HUES48 (cell line): ENCODE measurements around the gene PALD1.

Experiments used
- H3K27ac ChIP-seq: one replicate; pipeline ENCODE4 v1.7.0; 2013; ENCODE audit warnings: low read depth, low read length, inconsistent platforms
- H3K27me3 ChIP-seq: 2 replicates; pipeline ENCODE4 v1.6.1; 2013; ENCODE audit warnings: mild to moderate bottlenecking, low read length; ENCODE audit not compliant: control insufficient read depth, insufficient read depth
- H3K36me3 ChIP-seq: 2 replicates; pipeline ENCODE4 v1.6.1; 2013; ENCODE audit warnings: low read length; ENCODE audit not compliant: control insufficient read depth, insufficient read depth
- H3K4me1 ChIP-seq: 2 replicates; pipeline ENCODE4 v1.6.1; 2013; ENCODE audit warnings: mild to moderate bottlenecking, low read length; ENCODE audit not compliant: control insufficient read depth, insufficient read depth
- H3K4me3 ChIP-seq: 2 replicates; pipeline ENCODE4 v1.5.1; 2013; ENCODE audit warnings: mild to moderate bottlenecking, low read depth, low read length
- H3K9ac ChIP-seq: 2 replicates; pipeline ENCODE4 v1.6.1; 2013; ENCODE audit warnings: mild to moderate bottlenecking, low read depth, low read length, moderate library complexity
- H3K9me3 ChIP-seq: 2 replicates; pipeline ENCODE4 v1.6.1; 2013; ENCODE audit warnings: low read length; ENCODE audit not compliant: control insufficient read depth, insufficient read depth

PALD1 gene

DNA sequence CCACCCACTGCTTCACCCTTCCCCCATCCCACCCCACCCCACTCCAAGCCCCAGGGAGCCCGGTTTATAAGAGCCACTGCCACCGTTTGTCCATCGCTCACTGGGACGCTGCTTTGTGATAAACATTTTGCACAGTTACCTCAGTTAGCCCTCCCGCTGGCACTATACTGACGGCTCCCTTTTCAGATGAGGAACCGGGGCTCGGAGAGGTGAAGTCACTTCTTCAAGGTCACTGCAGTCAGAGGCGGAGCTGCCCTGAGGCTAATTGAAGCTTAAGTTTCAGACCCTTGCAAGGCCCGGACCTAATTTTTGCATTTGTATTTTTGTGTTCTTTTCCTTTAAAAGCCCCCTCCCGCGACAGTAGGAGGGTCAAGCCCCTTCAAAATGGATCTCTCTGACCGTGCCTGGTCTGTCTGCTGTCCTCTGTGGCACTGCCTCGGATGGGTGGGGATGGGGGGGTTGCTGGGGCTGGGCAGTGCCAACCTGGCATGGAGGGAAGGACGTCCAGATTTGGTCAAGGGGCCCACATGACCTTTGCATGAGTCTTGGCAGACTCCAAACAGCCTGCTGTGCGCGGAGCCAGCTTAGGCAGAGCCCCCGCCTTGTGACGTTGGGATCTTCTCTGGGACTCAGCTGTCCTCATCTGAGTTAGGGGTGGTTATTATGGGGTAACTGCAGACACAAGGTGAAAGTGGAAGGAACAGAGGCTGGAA lies 19.4 kb upstream of the PALD1 start:
- H3K36me3 ChIP-seq, result no peaks in the 10 kb centered on the region
- no peaks in the 10 kb centered on the region for H3K9me3 ChIP-seq
- H3K4me3 ChIP-seq, result peak overlapping the region; percentile 61
- H3K27me3 ChIP-seq, result peaks cover 65% of the 10 kb centered on the region
- H3K4me1 ChIP-seq, result peaks cover 34% of the 10 kb centered on the region
- no peak overlapping the region for H3K9ac ChIP-seq
- no peak overlapping the region for H3K27ac ChIP-seq

DNA sequence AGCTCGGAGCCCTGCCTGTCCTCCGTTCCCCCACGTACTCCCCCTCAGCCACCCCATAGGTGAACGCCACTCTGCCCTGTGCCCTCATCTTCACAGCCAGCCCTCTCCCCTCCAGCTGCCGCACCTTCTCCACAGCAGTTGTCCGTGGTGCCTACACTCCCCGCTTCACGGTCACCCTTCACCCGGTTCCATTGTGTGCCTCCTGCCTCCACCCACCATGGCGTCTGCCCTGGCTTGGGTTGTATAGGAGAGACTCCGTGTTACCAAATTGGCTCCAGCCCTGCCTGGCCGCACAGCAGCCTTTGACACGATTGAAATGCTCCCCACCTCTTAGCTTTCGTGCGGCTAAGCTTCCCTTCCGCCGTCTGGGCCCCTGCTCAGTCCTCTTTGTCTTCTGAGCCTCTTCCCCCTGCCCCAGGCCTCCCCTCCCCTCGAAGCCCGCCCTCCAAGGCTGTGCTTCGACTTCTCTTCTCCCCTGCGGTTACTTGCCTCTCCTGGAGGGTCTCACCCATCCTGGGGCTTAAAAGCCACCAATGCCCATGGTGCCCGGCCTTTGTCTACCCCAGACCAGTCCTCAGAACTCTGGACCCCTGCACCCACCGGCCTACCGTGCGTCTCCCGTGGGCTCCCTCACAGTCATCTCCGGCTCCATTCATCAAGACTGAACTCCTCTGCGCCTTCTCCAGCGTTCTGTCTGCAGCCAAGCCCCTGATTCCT lies 18.6 kb upstream of the PALD1 start:
- H3K27me3 ChIP-seq, result peaks cover 58% of the 10 kb centered on the region
- H3K9ac ChIP-seq, result no peak overlapping the region
- peaks cover 28% of the 10 kb centered on the region for H3K4me1 ChIP-seq
- H3K27ac ChIP-seq, result no peak overlapping the region
- no peaks in the 10 kb centered on the region for H3K36me3 ChIP-seq
- no peaks in the 10 kb centered on the region for H3K9me3 ChIP-seq
- H3K4me3 ChIP-seq, result peak overlapping the region; percentile 61; the same call in 1 of the 2 replicates

DNA sequence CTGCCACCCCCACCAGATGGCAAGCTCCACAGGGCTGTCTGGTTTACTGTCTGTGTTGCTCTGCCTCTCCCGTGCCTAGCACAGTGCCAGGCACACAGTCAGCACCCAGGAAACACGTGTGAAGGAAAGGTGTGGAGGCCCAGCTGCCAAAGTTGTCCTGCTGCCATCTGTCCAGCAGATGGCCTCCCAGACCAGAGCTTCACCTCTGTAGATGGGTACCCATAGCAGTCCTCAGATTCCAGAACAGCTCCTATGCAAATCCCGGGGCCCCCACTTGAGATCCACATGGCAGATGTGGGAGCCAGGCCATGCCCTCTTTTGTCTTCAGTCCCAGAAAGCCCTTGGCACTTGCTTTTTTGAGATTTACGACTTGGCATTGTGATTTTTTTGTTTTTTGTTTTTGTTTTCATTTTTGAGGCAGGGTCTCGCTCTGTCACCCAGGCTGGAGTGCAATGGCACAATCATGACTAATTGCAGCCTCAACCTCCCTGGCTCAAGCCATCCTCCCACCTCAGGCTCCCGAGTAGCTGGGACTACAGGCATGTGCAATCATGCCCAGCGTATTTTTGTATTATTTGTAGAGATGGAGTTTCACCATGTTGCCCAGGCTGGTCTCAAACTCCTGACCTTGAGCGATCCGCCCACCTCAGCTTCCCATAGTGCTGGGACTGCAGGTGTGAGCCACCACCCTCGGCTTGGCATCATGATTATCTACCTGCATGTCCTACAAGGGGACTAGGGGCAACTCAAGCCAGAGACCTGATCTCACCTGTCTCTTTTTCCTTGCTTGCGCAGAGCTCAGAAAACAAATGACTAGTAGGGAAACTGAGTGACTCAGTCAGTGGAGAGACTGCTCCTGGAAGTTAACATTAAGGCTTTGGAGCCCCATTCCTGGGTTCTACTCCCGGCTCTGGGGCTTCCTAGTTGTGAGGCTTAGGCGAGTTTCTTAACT lies 16.9 kb upstream of the PALD1 start:
- H3K4me1 ChIP-seq, result peaks cover 13% of the 10 kb centered on the region
- no peak overlapping the region for H3K27ac ChIP-seq
- H3K4me3 ChIP-seq, result no peak overlapping the region
- peaks cover 43% of the 10 kb centered on the region for H3K27me3 ChIP-seq
- no peak overlapping the region for H3K9ac ChIP-seq
- no peaks in the 10 kb centered on the region for H3K9me3 ChIP-seq
- no peaks in the 10 kb centered on the region for H3K36me3 ChIP-seq

DNA sequence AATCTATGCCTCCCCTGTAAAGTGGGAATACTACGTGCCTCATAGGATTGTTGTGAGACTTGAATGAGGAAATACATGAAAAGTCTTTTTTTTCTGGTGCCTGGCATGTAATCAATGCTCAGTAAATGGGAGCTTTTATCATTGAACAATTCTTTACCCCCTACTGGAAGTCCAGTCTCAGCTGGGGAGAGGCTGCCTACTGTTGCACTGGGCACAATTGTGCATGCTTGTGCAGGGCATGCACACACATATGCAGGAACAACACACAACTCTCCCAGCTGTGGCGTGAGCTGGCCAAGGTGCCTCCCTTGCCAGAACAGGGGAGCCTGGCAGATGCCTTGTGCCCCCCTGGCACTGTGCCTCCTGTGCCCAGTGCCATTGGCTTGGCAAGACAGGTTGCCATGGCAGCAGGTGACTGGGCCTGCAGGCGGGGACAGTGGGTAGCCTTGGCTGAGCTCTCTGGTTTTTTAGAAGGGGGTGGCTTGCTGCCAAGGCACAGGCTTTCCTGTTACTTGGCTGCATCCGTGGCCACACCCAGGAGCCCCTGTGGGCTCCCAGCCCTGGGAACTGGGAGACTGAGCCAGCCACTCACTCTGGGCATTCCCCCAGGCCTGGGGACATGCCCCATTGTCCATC lies 16.1 kb upstream of the PALD1 start:
- peaks cover 12% of the 10 kb centered on the region for H3K4me1 ChIP-seq
- H3K27me3 ChIP-seq, result peaks cover 35% of the 10 kb centered on the region
- H3K36me3 ChIP-seq, result no peaks in the 10 kb centered on the region
- H3K27ac ChIP-seq, result no peak overlapping the region
- no peak overlapping the region for H3K4me3 ChIP-seq
- no peak overlapping the region for H3K9ac ChIP-seq
- no peaks in the 10 kb centered on the region for H3K9me3 ChIP-seq

DNA sequence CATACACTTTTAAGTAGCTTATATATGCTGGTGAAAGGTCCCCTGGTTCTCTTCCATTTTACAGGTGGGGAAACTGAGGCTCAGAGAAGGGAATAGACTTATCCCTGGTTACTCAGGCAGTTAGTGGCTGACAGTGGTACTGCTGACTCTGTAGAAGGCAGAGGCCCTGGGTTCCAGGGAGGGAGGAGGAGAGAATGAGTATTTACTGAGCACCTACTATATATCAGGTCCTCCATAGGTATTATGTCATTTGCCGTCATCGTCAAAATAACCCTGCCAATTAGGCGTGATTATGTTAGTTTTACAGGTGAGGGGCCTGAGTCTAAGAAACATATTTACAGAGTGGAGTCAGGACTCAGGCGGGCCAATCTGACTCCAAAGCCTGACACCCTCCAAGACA lies 13.3 kb upstream of the PALD1 start:
- no peaks in the 10 kb centered on the region for H3K36me3 ChIP-seq
- H3K27ac ChIP-seq, result no peak overlapping the region
- H3K4me3 ChIP-seq, result no peak overlapping the region
- peaks cover 6% of the 10 kb centered on the region; the same call in 1 of the 2 replicates for H3K4me1 ChIP-seq
- peaks cover 7% of the 10 kb centered on the region for H3K27me3 ChIP-seq
- H3K9ac ChIP-seq, result no peak overlapping the region
- H3K9me3 ChIP-seq, result no peaks in the 10 kb centered on the region

DNA sequence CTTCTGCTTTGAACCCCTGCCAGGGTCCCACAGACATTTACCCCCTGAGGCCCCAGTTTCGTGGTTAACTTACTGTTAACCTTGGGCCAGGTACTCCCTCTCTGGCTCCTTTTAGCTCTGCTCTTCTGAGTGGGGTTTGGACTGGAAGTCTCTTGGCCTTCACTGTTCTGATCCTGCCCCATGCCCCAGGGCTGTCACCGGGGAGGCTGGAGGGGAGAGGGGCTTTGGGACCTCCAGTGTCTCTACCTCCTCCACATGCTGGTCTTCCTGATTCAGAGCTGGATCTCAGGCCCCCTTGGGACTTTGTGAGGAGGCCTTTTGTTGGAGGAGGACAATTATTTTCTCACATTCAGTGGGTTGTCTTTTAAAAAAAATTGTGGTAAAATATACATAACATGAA lies 12.7 kb upstream of the PALD1 start:
- Histone ChIP-seq H3K36me3 (no peaks in the 10 kb centered on the region), H3K27ac (no peak overlapping the region), H3K9ac (no peak overlapping the region), H3K9me3 (no peaks in the 10 kb centered on the region), H3K27me3 (peaks cover 4% of the 10 kb centered on the region; the same call in 1 of the 2 replicates), H3K4me3 (no peak overlapping the region), H3K4me1 (peaks cover 4% of the 10 kb centered on the region; the same call in 1 of the 2 replicates)

DNA sequence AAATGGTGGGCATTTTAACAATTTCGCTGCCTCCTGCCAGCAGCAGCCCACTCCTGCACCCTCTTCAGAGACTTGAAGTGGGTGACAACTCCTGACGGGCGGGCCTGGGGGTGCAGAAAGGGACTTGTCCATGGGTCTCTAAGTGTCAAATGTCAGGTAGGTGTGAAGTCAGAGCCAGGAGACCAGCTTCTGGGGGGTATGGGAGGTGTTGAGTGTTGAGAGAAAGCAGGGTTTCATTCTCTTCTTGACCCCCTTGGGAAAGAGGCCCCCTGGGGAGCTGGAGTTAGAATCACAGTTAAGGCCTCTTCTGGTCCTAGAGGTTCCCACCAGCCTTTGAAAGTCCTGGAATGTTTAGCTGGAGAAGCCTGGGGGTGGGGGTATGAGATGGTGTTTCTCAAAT lies 11.6 kb upstream of the PALD1 start:
- no peaks in the 10 kb centered on the region for H3K27me3 ChIP-seq
- H3K36me3 ChIP-seq, result no peaks in the 10 kb centered on the region
- H3K27ac ChIP-seq, result no peak overlapping the region
- H3K9me3 ChIP-seq, result no peaks in the 10 kb centered on the region
- H3K4me3 ChIP-seq, result no peak overlapping the region
- no peak overlapping the region for H3K9ac ChIP-seq
- peaks cover 4% of the 10 kb centered on the region; the same call in 1 of the 2 replicates for H3K4me1 ChIP-seq

DNA sequence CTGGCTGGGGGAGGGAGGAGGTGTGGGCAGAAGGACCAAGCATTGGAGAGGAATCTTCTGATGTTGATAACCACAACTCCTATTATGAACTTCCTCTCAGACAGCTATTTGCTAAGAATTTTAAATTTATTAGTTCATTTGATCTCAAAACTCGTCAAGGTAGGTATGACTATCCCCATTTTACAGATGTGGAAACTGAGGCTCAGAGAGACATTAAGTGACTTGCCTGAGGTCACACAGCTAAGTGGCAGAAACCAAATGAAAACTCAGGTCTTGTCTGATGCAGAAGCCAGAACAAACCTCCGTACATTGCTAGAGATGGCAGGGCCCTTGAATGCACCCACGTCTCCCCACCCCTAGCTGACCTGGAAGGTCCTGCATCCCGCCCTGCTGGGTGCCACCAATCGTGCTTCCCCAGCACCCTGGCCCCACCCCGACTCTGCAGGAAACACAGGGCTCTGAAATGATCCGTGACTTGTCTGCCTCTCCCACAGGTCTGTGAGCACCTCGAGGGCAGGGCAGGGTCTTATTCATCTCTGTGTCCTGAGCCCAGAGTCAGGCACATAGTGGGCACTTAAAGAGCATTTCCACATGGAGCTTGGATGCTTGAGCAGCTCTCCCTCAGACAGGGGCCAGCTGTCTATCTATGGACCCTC lies 5.6 kb upstream of the PALD1 start:
- Histone ChIP-seq H3K27me3 (peaks cover 10% of the 10 kb centered on the region), H3K9ac (no peak overlapping the region), H3K4me1 (peaks cover 12% of the 10 kb centered on the region)

DNA sequence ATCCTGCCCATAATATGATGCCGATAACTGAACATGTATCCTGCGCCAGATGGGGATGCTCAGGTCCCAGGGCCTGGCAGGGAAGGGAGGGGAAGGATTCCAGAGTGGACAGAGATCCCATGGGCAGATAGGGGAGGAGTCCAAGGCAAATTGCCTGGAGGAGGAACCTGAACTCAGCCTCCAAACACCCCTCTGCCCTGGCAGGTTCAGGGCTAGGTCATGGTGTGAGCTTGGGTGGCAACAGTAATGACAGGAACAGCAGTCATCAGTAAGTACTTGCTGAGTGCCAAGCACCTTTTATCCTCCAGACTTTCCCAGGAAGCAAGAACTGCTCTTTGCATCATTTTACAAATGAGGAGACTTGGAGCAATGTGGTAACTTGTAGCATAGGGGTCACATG lies 3.8 kb upstream of the PALD1 start:
- Histone ChIP-seq H3K27ac (no peak overlapping the region), H3K4me3 (no peak overlapping the region), H3K27me3 (peaks cover 13% of the 10 kb centered on the region), H3K9ac (no peak overlapping the region), H3K36me3 (no peaks in the 10 kb centered on the region), H3K9me3 (no peaks in the 10 kb centered on the region), H3K4me1 (peaks cover 16% of the 10 kb centered on the region)

More for the DNA sequence above, 5.6 kb upstream of the PALD1 start:
- H3K36me3 ChIP-seq, result no peaks in the 10 kb centered on the region
- no peak overlapping the region for H3K4me3 ChIP-seq
- H3K27ac ChIP-seq, result no peak overlapping the region
- no peaks in the 10 kb centered on the region for H3K9me3 ChIP-seq

DNA sequence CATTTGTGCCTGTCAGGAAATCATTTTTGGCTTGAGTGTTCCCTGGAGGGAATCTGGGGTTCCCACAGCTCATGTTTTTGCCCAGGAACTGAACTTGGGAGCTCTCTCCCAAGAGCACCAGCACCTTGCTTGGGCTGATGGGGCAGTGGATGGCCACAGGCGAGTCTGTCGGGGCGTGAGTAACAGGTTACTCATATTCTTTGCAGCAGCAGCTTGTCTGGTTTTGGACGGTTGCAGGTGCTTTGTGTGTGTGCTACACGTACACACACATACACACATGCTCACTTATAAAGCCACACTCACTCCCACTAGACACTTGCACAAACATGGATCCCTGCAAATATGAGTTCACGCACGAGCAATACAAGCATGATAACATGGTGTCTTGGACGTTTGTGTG lies 2.9 kb upstream of the PALD1 start:
- Histone ChIP-seq H3K27me3 (peaks cover 13% of the 10 kb centered on the region), H3K9me3 (no peaks in the 10 kb centered on the region), H3K27ac (no peak overlapping the region)

More for the DNA sequence above, 2.9 kb upstream of the PALD1 start:
- peaks cover 1% of the 10 kb centered on the region; the same call in 1 of the 2 replicates for H3K36me3 ChIP-seq
- no peak overlapping the region for H3K9ac ChIP-seq
- H3K4me1 ChIP-seq, result peaks cover 25% of the 10 kb centered on the region
- H3K4me3 ChIP-seq, result no peak overlapping the region
